ENCODE data around the gene MYBBP1A.

GRCh38 chr17:4547118-4547906 is 7.9 kb downstream of the MYBBP1A start:
- TF ChIP-seq POLR2A (IDR thresholded peaks at IDR 0.05) (no peak), CTCF (IDR thresholded peaks at IDR 0.05) (no peak)
